GM19467 (cell line): ENCODE data around the gene KAT8.

Experiments
- ATAC-seq: cut with Tn5 transposase; IDR thresholded peaks from one replicate; pipeline ENCODE4 v1.9.1; 2021; ENCODE audit warnings: mild to moderate bottlenecking, moderate library complexity; ENCODE audit not compliant: unreplicated experiment

The KAT8 gene

GRCh38 chr16:31106509-31107464, 10.7 kb upstream of the KAT8 start:
- no peak for ATAC-seq

DNA sequence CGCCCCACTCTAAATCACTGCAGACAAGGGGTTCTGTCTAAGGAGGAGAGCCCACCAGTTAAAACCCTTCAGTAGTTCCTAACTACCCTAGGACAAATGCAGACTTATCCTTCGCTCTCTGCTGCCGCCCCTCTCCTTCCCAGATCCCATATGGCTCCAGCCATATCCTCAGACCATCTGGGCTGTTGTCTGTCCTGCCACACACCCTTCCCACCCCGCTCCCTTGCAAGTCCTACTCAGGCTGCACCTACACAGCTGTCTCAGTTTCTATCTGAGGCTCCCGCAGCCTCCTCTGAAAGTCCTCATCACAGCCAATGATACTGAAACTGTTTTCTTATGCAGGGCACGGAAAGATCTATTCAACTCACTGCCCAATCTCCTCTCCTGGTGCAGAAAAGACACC, 10.0 kb upstream of the KAT8 start:
- ATAC-seq, result no peak

DNA sequence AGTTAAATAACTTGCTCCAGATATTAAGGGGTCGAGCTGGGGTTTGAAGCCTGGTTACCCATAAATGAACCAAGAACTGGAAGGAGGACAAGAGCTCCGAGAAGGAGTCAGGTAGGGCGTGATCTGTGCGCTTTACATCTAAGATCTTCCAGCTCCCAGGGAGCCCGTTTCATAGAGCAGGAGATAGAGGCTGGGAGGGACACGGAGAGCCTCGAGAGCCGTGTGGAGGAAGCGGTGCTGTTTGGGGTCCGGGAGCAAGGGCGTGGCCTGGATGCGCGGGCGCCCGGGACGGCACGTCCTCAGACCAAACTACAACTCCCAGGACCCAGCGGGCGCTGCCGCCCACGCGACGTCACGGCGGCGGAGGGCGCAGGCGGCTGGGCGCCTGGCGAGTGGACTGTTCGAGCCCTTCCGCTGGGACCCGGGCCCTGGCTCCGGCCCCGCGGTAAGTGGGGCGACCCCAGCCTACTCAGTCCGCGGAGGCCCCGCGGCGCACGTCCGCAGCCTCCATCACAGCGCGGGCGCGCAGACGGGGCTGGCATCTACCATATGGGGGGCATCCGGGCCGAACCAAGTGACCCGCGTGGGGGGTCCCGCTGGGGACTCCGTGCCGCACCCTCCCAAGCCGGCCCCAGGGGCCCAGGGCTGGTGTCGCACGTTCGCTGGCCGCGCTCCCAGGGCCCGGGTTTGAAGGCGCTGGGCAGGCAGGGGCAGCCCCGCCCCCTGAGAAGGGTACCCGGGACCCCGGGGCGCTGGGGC, 9.2 kb upstream of the KAT8 start, which contains the start of gene BCKDK:
Gene BCKDK (plus strand): TSS at position 352 of the 759 bp plus-strand sequence. CDS start 838 bp downstream, outside the sequence.
- ATAC-seq, result peak; percentile 79

GRCh38 chr16:31108794-31109558, 8.5 kb upstream of the KAT8 start:
- no peak for ATAC-seq

GRCh38 chr16:31109622-31110021, 7.8 kb upstream of the KAT8 start:
- no peak for ATAC-seq

DNA sequence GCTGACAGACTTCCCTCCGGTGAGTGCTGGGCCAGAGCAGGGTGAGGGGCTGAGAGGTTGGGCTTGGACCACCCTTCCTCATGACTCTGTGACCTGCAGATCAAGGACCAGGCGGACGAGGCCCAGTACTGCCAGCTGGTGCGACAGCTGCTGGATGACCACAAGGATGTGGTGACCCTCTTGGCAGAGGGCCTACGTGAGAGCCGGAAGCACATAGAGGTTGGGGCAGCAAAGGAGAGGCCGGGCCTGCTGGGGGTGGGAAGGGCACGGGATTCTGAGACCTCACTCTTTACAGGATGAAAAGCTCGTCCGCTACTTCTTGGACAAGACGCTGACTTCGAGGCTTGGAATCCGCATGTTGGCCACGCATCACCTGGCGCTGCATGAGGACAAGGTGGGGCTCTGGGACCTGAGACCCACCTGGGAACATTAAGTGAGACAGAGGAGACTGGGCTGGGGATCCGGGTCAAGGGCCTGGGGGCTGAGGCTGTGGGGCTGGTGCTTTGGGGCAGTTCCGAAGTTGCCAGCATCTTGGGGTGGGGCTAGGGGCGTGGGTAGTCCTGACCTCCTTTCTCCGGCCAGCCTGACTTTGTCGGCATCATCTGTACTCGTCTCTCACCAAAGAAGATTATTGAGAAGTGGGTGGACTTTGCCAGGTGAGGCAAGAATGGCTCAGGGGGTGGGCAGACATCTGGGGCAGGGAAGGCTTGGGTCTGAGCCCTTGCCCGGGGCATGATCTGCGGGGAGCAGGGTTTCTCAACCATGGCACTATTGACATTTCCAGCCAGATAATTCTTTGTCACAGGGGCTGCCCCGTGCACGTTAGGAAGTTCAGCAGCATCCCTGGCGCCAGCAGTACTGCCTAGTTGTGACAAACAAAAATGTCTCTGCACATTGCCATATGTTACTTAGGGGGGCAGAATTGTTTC, 7.1 kb upstream of the KAT8 start:
- ATAC-seq, result no peak

DNA sequence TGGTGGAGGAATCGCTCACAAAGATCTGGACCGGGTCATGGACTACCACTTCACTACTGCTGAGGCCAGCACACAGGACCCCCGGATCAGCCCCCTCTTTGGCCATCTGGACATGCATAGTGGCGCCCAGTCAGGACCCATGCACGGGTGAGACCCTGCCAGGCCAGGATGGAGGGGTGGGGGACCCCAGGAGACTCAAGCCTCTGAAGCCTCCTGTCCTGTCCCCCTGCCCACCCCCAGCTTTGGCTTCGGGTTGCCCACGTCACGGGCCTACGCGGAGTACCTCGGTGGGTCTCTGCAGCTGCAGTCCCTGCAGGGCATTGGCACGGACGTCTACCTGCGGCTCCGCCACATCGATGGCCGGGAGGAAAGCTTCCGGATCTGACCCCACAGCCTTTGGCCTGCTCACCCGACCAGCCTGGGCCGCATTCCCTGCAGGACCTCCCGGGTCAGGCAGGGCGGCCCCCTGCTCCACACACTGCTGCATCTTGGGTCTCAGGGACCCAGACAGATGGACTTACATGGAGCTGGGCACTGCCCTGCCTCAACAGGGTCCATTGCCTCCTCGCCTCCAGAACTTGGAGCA, 5.5 kb upstream of the KAT8 start:
- ATAC-seq, result no peak

- ATAC-seq, result no peak
Measured at GRCh38 chr16:31112711-31113110, 4.8 kb upstream of the KAT8 start.

- no peak for ATAC-seq
Measured at GRCh38 chr16:31113121-31114120, 4.0 kb upstream of the KAT8 start.

DNA sequence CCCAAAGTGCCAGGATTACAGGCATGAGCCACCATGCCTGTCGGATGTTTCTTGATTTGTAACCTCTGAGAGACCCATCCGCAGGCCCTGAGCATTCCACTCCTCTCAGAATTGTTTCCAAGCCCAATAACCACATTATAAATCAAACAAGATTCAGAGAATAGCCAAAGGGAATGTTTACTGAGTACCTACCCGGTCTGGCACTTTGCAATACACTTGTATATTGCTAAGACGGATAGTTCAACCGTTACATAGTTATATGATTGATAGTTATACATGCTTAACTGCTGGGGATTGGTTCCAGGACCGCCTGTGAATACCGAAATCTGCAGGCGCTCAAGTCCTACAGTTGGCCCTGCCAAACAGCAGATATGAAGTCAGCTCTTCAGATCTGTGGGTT, 3.0 kb upstream of the KAT8 start:
- ATAC-seq, result no peak

DNA sequence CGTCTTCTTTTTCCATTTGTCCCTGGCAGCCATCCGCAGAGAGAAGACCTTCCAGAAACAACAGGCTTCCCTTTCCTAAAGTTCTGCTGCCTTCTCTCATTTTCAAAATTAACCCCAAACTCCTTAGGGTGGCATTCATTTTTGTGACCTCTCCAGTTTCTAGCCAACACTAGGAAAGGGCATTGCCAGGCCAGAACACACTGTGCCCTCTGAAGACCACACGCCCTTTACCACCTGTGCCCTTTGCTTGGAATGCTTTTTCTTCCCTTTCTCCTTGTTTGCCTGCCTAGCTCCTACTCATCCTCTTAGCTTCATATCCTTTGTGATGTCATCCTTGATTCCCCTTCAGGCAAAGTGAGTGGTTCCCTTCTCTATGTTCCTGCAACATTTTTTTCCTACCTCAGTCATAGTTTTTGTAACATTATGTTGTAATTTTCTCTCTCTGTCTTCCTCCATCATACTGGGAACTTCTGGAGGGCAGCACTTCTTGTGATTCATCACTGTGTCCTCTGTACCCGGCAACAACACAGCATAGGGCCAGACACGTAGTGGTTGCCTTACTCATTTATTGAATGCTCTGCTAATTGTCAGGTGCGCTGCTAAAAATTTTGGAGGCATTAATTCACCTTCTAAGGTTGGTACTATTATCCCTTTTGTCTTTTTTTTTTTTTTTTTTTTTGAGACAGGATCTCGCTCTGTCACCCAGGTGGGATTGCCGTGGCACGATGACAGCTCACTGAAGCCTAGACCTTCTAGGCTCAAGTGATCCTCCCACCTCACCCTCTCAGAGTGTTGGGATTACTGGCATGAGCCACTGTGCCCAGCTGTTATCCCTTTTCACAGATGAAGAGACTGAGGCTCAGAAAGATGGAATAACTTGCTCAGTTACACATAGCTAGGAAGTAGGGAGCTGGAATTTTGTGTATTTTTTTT, 1.0 kb downstream of the KAT8 start:
- ATAC-seq, result no peak

- ATAC-seq, result no peak
Measured at GRCh38 chr16:31120129-31120528, 2.7 kb downstream of the KAT8 start.

DNA sequence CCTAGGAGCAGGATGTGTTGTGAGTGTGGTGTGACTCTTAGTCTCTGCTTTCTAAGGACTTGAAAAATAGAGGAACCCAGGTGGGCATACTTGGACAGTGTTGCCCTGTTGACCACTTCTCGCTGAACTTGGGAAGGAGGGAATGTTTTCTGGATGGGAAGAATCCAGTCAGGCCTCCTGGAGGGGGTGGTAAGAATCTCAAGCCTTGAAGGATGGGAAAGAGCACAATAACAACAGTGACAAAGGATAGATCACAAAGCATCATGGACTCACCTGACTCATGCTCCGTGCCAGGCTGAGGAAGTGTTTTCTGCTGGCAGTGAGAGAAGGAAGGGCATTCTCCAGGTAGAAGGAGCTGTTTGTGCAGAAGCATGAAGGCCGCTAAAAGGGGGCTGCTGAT, 8.4 kb downstream of the KAT8 start:
- no peak for ATAC-seq

GRCh38 chr16:31127182-31127581, 9.7 kb downstream of the KAT8 start:
- no peak for ATAC-seq

DNA sequence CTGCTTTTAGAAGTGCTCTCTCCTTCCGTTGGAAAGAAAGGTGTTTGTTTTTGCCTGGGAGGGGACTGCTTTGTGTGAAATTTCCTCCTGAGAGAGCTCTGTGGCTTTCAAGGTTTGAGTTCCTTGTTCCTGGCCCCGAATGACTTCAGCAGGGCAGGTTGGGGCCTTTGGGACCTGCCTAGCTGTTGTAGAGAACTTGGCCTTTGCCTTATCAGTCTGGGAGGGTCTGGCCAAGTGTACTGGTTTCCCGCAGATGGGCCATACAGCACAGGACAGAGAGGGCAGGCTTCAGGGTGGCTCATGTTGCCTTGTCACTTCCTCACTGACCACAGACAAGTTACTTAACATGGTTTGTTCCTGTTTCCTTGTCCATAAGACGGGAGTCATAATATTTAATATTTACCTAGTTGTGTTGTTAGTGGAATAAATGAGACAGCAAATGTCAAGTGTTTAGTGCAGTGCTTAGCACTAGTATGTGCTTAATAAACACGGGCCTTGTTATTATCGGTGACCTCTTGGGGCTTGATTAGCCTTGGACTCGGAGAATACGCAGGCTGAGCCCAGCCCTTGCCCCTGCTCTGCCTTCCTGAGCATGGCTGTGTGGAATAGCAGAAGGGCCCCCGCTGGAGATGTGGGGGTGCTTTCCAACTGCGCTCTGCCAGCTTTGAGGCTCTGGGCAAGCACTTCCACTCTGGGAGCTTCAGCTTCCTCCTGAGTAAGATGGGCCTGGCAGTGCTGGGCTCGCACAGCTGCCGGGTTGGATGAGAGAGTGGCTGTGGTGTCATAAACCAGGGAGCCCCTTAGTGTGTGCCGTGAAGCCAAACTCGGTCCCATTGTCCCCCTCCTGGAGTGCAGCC, 11.5 kb downstream of the KAT8 start:
- ATAC-seq, result no peak

GRCh38 chr16:31129568-31130335, 12.3 kb downstream of the KAT8 start:
- no peak for ATAC-seq
